DLD1 (cell line): Measurements from ENCODE around the gene LYRM9.
"Not testable (repeated sequence)": the region's sequence is repeated elsewhere in the genome, so short reads cannot be mapped to it uniquely, and the experiment has no call there.

Source experiments
- in situ Hi-C: cut with HindIII; loops from 2 replicates; pipeline ENCODE4 v1.10.0; 2017; ENCODE audit warnings: low sequenced_read_pairs

Gene LYRM9

GRCh38 chr17:27906623-27907022, 13.5 kb upstream of the LYRM9 start:
- in situ Hi-C loops: no loop called here

- in situ Hi-C loops: no loop called here
These were observed 13.0 kb upstream of the LYRM9 start for GRCh38 chr17:27906226-27906580.

- in situ Hi-C loops: no loop called here
These were observed 12.5 kb upstream of the LYRM9 start for GRCh38 chr17:27905447-27906225.

- in situ Hi-C loops: loop anchor here (5.0 kb wide), 1 partner anchor 97 kb away; no protein-coding TSS in a partner anchor
These were observed 11.6 kb upstream of the LYRM9 start for GRCh38 chr17:27904534-27905446.

GRCh38 chr17:27904114-27904513, 10.9 kb upstream of the LYRM9 start:
- in situ Hi-C loops: loop anchor here (5.0 kb wide), 1 partner anchor 97 kb away; no protein-coding TSS in a partner anchor

GRCh38 chr17:27899525-27899924, 6.4 kb upstream of the LYRM9 start:
- in situ Hi-C loops: no loop called here

- in situ Hi-C loops: no loop called here
These were observed 4.9 kb upstream of the LYRM9 start for GRCh38 chr17:27898096-27898495.

- in situ Hi-C loops: no loop called here
These were observed 3.5 kb upstream of the LYRM9 start for GRCh38 chr17:27896701-27897100.

- in situ Hi-C loops: no loop called here
These were observed 2.9 kb upstream of the LYRM9 start for GRCh38 chr17:27895940-27896535.

- in situ Hi-C loops: no loop called here
These were observed 2.1 kb upstream of the LYRM9 start for GRCh38 chr17:27895123-27895895.

- in situ Hi-C loops: no loop called here
These were observed 807 bp upstream of the LYRM9 start for GRCh38 chr17:27893841-27894503.

GRCh38 chr17:27892542-27892865, 661 bp downstream of the LYRM9 start:
- in situ Hi-C loops: no loop called here

- in situ Hi-C loops: no loop called here
These were observed 1.3 kb downstream of the LYRM9 start for GRCh38 chr17:27891841-27892240.

- in situ Hi-C loops: no loop called here
These were observed 3.4 kb downstream of the LYRM9 start for GRCh38 chr17:27889711-27890251.

- in situ Hi-C loops: no loop called here
These were observed 4.2 kb downstream of the LYRM9 start for GRCh38 chr17:27888945-27889344.

GRCh38 chr17:27888067-27888466, 5.1 kb downstream of the LYRM9 start:
- in situ Hi-C loops: no loop called here

- in situ Hi-C loops: not testable (repeated sequence)
These were observed 6.7 kb downstream of the LYRM9 start for GRCh38 chr17:27886348-27886906.

- in situ Hi-C loops: no loop called here
These were observed 10.9 kb downstream of the LYRM9 start for GRCh38 chr17:27882162-27882840.

- in situ Hi-C loops: no loop called here
These were observed 13.1 kb downstream of the LYRM9 start for GRCh38 chr17:27879987-27880608.
